Peyer's patch (tissue), 4 donors: Measurements from ENCODE around the gene FOXA3. TPM values are rescaled to one million over a fixed set of nuclear protein-coding genes. Genes with fewer than 3 reads are reported as not detected.

Source experiments
- DNase-seq, 3 donors: peaks; one replicate each; pipeline ENCODE4 v3.0.0-alpha.2; 2017 to 2019
- H3K27ac ChIP-seq, 4 donors: fragments of 200-600 bp; sonication (generic); one replicate each; pipeline ENCODE4 v1.5.1; 2016 to 2019
- H3K27me3 ChIP-seq, 2 donors: fragments of 200-600 bp; sonication (generic); one replicate each; pipeline ENCODE4 v1.5.1; 2019
- H3K36me3 ChIP-seq, 3 donors: fragments of 200-600 bp; sonication (generic); one replicate each; pipeline ENCODE4 v1.5.1; 2016 to 2019
- H3K4me1 ChIP-seq, 4 donors: fragments of 200-600 bp; sonication (generic); one replicate each; pipeline ENCODE4 v1.5.1; 2016 to 2019
- H3K4me3 ChIP-seq, 4 donors: fragments of 200-600 bp; sonication (generic); 1 replicate in 3 of 4; 2 replicates in 1 of 4; pipeline ENCODE4 v1.5.1; 2016 to 2019; ENCODE audit warnings: mild to moderate bottlenecking in 1 of 4
- H3K9me3 ChIP-seq, 4 donors: fragments of 200-600 bp; sonication (generic); one replicate each; pipeline ENCODE4 v1.5.1; 2016 to 2019; ENCODE audit warnings: mild to moderate bottlenecking in 1 of 4
- POLR2A ChIP-seq, 2 donors: fragments of 450-650 bp; IDR thresholded peaks; one replicate each; pipeline ENCODE4 v1.5.1; 2017; ENCODE audit warnings: antibody characterized with exemption in 2 of 2, mild to moderate bottlenecking in 2 of 2, moderate library complexity in 2 of 2
- total RNA-seq, 4 donors: library from RNA; depleted of rRNA; stranded (reverse); fragments of >200 nt; gene quantifications; one replicate each; pipeline ENCODE4 v1.1.0, GENCODE V29; 2016
- TF ChIP-seq, protein P1 (sequence below), 6 experiments: fragments of 450-650 bp in 4 of 6; fragments of 200-600 bp in 2 of 6; sonication (generic) in 1 of 6; IDR thresholded peaks; one replicate each; pipeline ENCODE4 v1.5.1; 2017 to 2019; ENCODE audit warnings: antibody characterized with exemption in 6 of 6, mild to moderate bottlenecking in 3 of 6, moderate library complexity in 1 of 6

FOXA3 gene
- total RNA-seq, 4 donors from 2014 or later: 9.1 to 17.0 (median 10.6) TPM

DNA sequence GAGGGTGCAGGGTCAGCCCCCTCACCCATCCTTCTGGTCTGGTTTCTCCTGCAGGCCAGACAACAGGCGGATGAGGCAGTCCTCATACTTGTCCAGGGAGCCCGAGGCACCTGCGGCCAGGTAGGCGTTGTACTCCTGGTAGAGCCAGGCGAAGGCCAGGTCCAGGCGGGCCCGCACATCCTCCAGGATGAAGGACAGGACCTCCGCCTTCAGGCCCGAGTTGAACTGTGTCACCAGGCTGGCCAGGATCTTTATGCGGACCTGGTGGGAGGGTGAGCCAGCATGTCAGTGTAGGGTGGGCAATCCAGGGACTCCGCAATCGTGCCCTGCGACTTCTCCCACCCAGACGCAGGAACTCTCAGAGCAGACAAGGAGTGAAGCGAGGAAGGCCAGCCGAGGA lies 35.2 kb upstream of the FOXA3 start:
- Histone ChIP-seq H3K36me3 (peaks cover 0 to 95% (median 0%) of the 10 kb centered on the region in 3 donors), H3K27me3 (no peaks in the 10 kb centered on the region), H3K9me3 (no peaks in the 10 kb centered on the region), H3K27ac (no peak overlapping the region), H3K4me3 (no peak overlapping the region), H3K4me1 (no peaks in the 10 kb centered on the region)
- no peak for DNase-seq
- no peak for TF ChIP-seq POLR2A (IDR thresholded peaks at IDR 0.05)
- TF ChIP-seq, protein P1, sequence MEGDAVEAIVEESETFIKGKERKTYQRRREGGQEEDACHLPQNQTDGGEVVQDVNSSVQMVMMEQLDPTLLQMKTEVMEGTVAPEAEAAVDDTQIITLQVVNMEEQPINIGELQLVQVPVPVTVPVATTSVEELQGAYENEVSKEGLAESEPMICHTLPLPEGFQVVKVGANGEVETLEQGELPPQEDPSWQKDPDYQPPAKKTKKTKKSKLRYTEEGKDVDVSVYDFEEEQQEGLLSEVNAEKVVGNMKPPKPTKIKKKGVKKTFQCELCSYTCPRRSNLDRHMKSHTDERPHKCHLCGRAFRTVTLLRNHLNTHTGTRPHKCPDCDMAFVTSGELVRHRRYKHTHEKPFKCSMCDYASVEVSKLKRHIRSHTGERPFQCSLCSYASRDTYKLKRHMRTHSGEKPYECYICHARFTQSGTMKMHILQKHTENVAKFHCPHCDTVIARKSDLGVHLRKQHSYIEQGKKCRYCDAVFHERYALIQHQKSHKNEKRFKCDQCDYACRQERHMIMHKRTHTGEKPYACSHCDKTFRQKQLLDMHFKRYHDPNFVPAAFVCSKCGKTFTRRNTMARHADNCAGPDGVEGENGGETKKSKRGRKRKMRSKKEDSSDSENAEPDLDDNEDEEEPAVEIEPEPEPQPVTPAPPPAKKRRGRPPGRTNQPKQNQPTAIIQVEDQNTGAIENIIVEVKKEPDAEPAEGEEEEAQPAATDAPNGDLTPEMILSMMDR (IDR thresholded peaks at IDR 0.05): no peak

DNA sequence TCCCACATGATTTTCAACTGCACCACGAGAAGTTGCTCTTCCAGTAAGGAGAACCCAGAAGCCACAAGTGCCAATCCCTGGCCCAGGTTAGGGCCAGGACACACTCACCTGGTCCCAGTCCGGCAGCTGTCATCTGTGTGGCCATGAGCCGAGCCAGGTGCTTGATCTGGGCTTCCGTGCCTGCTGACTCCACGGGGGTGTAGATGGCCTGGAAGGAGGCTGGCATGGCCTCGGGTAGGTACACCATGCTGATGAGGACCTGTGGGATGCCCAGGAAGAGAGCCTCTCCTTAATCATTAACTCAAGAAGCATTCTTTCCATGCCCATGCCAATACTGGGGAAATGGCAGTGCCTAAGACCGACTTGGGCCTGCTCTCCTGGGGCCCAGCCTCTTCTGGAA lies 29.2 kb upstream of the FOXA3 start:
- H3K4me1 ChIP-seq: no peaks in the 10 kb centered on the region
- no peaks in the 10 kb centered on the region for H3K9me3 ChIP-seq
- no peak overlapping the region for H3K4me3 ChIP-seq
- H3K36me3 ChIP-seq: peaks cover 0 to 100% (median 4%) of the 10 kb centered on the region in 3 donors
- no peak for DNase-seq
- no peak overlapping the region for H3K27ac ChIP-seq
- H3K27me3 ChIP-seq: no peaks in the 10 kb centered on the region
- TF ChIP-seq POLR2A (IDR thresholded peaks at IDR 0.05): no peak
- TF ChIP-seq, protein P1 (IDR thresholded peaks at IDR 0.05): no peak

DNA sequence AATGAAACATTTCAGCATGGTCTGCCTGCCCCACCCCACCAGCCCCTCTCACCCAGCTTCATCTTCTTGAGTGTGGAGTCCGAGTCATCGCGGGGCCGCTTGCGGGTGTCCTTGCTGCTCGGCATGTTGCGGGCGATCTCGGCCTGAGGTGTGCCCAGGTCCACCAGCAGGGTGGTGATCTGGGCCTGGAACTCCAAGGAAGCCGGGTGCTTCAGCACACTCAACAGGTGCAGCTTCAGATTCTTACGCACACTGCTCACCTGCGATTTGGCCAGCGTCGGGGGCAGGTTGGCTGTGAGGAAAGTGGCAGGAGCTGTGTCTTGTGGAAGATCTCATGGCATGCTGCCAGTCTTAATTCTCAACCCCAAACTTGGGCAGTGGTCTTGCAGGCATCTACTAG lies 21.9 kb upstream of the FOXA3 start:
- Histone ChIP-seq H3K36me3 (peaks cover 0 to 95% (median 4%) of the 10 kb centered on the region in 3 donors), H3K4me1 (no peaks in the 10 kb centered on the region)
- no peak for DNase-seq

DNA sequence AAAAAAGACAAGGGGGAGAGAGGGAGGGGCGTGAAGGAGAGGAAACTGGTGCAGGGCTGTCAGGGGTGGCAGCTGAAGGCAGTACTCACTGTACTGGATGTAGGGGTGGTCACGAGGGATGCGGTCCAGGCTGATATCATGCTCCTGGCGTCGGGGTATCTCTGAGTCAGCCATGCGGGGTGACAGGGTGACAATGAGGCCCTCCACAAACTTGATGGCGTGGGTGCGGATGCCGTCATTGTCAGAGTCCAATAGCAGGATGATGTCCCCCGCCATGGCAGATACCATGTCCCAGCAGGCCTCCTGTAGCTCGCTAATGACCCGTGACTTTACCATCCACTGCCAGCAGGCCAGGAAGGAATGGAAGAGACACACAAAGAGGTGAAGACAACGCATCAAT lies 16.5 kb upstream of the FOXA3 start:
- H3K9me3 ChIP-seq: no peaks in the 10 kb centered on the region
- DNase-seq: no peak

More for the DNA sequence above, 21.9 kb upstream of the FOXA3 start:
- H3K4me3 ChIP-seq: no peak overlapping the region
- H3K27ac ChIP-seq: no peak overlapping the region
- H3K27me3 ChIP-seq: no peaks in the 10 kb centered on the region
- TF ChIP-seq, protein P1 (IDR thresholded peaks at IDR 0.05): no peak
- TF ChIP-seq POLR2A (IDR thresholded peaks at IDR 0.05): no peak
- H3K9me3 ChIP-seq: no peaks in the 10 kb centered on the region

DNA sequence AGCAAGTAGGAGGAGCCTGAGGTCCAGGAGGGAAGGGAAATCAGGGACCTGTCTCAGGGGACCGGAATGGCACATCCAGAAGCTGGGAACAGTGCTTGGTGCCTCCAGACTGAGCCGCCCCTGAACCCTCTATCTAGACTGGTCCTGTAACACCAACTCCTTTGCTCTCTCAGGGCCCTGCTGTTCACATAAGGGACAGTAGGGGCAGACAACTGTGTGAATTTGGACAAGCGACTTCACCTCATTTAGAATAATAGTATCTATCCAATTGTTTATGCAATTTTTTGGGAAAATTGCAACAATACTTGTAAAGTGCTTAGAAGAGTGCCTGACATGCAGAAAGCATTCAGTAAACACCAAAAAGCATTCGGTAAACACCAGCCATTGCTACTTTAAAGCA lies 15.2 kb upstream of the FOXA3 start:
- no peaks in the 10 kb centered on the region for H3K27me3 ChIP-seq
- no peak for TF ChIP-seq POLR2A (IDR thresholded peaks at IDR 0.05)
- TF ChIP-seq, protein P1 (IDR thresholded peaks at IDR 0.05): peak in 2 of 6 experiments; percentile 3 to 7
- no peak overlapping the region for H3K27ac ChIP-seq
- no peaks in the 10 kb centered on the region for H3K9me3 ChIP-seq
- H3K4me3 ChIP-seq: no peak overlapping the region
- H3K36me3 ChIP-seq: peaks cover 0 to 99% (median 0%) of the 10 kb centered on the region in 3 donors
- no peak for DNase-seq
- no peaks in the 10 kb centered on the region for H3K4me1 ChIP-seq

More for the DNA sequence above, 16.5 kb upstream of the FOXA3 start:
- Histone ChIP-seq H3K27me3 (no peaks in the 10 kb centered on the region), H3K36me3 (peaks cover 0 to 99% (median 0%) of the 10 kb centered on the region in 3 donors), H3K4me3 (no peak overlapping the region), H3K27ac (no peak overlapping the region), H3K4me1 (no peaks in the 10 kb centered on the region)
- no peak for TF ChIP-seq POLR2A (IDR thresholded peaks at IDR 0.05)
- TF ChIP-seq, protein P1 (IDR thresholded peaks at IDR 0.05): no peak
